Keratinocyte (primary cell): ENCODE results near the gene ARMS2.

ENCODE experiments used
- CTCF ChIP-seq, 3 experiments: IDR thresholded peaks in 1 of 3; conservative IDR thresholded peaks in 1 of 3; optimal IDR thresholded peaks in 1 of 3; 2 replicates in 2 of 3; 3 replicates in 1 of 3; pipeline versions ENCODE3 to v1.5.1; 2011; ENCODE audit warnings: low read length in 3 of 3, mild to moderate bottlenecking in 3 of 3, moderate library complexity in 2 of 3, control low read depth in 1 of 3, inconsistent platforms in 1 of 3; ENCODE audit not compliant: insufficient read depth in 2 of 3; ENCODE audit errors: extremely low read depth in 1 of 3
- EZH2 ChIP-seq: IDR thresholded peaks from one replicate; pipeline ENCODE4 v1.6.1; 2012; ENCODE audit warnings: inconsistent platforms, mild to moderate bottlenecking, low read length, moderate library complexity

GRCh38 chr10:122424059-122424458 is 30.4 kb upstream of the ARMS2 start:
- no peak for TF ChIP-seq CTCF (optimal IDR thresholded peaks at IDR 0.05 in 1 of 3, IDR thresholded peaks at IDR 0.05 in 1 of 3, conservative IDR thresholded peaks at IDR 0.05 in 1 of 3; ENCODE audit: extremely low read depth in 1 of 3, insufficient read depth in 2 of 3, low read length in 3 of 3)
- TF ChIP-seq EZH2 = no peak
